Gastrocnemius medialis (tissue), 4 donors: Measurements from ENCODE around the gene LENEP. TPM values are rescaled to one million over a fixed set of nuclear protein-coding genes. Genes with fewer than 3 reads are reported as not detected.

Source experiments
- ATAC-seq, 2 donors: fragments of 150-250 bp; one replicate each; pipeline ENCODE4 v1.9.1; 2016
- DNase-seq, 2 donors: peaks; one replicate each; pipeline ENCODE4 v3.0.0-alpha.2; 2019
- H3K27ac ChIP-seq, 4 donors: fragments of 200-600 bp; sonication (generic); 1 replicate in 1 of 4; 2 replicates in 3 of 4; pipeline ENCODE4 v1.5.1; 2016 to 2018; ENCODE audit warnings: mild to moderate bottlenecking in 2 of 4, moderate library complexity in 1 of 4
- H3K27me3 ChIP-seq, 3 donors: fragments of 200-600 bp; sonication (generic) in 2 of 3; 1 replicate in 1 of 3; 2 replicates in 2 of 3; pipeline versions ENCODE4 v1.5.1 to v1.6.0; 2016 to 2019; ENCODE audit warnings: mild to moderate bottlenecking in 1 of 3, moderate library complexity in 1 of 3
- H3K36me3 ChIP-seq, 2 donors: fragments of 200-600 bp; sonication (generic) in 1 of 2; one replicate each; pipeline ENCODE4 v1.5.1; 2017 to 2018
- H3K4me1 ChIP-seq, 2 donors: fragments of 200-600 bp; sonication (generic) in 1 of 2; one replicate each; pipeline ENCODE4 v1.5.1; 2016 to 2017; ENCODE audit warnings: mild to moderate bottlenecking in 2 of 2
- H3K4me3 ChIP-seq, 4 donors: fragments of 200-600 bp; sonication (generic) in 3 of 4; 1 replicate in 1 of 4; 2 replicates in 3 of 4; pipeline ENCODE4 v1.5.1; 2016 to 2019; ENCODE audit warnings: mild to moderate bottlenecking in 2 of 4
- H3K9me3 ChIP-seq, 3 donors: fragments of 200-600 bp; sonication (generic) in 2 of 3; 1 replicate in 1 of 3; 2 replicates in 2 of 3; pipeline ENCODE4 v1.5.1; 2016 to 2019
- CTCF ChIP-seq, 5 experiments: fragments of 450-650 bp in 3 of 5; fragments of 200-600 bp in 2 of 5; sonication (generic) in 2 of 5; IDR thresholded peaks in 4 of 5; conservative IDR thresholded peaks in 1 of 5; 1 replicate in 4 of 5; 2 replicates in 1 of 5; pipeline ENCODE4 v1.5.1; 2016 to 2019; ENCODE audit warnings: antibody characterized with exemption in 5 of 5, mild to moderate bottlenecking in 3 of 5, moderate library complexity in 3 of 5
- POLR2A ChIP-seq, 2 donors: fragments of 450-650 bp; IDR thresholded peaks; one replicate each; pipeline ENCODE4 v1.6.1; 2017; ENCODE audit warnings: antibody characterized with exemption in 2 of 2, mild to moderate bottlenecking in 2 of 2, moderate library complexity in 2 of 2
- in situ Hi-C, 4 donors: fragments of 200-750 bp; cut with MboI; loops; one replicate each; pipeline versions ENCODE4 v1.15.0 to v1.8.0; 2017; ENCODE audit warnings: low sequenced_read_pairs in 4 of 4
- intact Hi-C: fragments of 100-400 bp; cut with DNase I; formaldehyde crosslinking; loops from one replicate; pipeline ENCODE4 v1.15.1; 2023; ENCODE audit warnings: low total_unique reads
- total RNA-seq, 4 donors: library from RNA; depleted of rRNA; stranded (reverse); fragments of >200 nt; gene quantifications; one replicate each; pipeline versions ENCODE4 v1.1.0 to v1.2.3, GENCODE V29; 2016

LENEP gene
- total RNA-seq, 4 donors from 2014 or later, result not detected

DNA sequence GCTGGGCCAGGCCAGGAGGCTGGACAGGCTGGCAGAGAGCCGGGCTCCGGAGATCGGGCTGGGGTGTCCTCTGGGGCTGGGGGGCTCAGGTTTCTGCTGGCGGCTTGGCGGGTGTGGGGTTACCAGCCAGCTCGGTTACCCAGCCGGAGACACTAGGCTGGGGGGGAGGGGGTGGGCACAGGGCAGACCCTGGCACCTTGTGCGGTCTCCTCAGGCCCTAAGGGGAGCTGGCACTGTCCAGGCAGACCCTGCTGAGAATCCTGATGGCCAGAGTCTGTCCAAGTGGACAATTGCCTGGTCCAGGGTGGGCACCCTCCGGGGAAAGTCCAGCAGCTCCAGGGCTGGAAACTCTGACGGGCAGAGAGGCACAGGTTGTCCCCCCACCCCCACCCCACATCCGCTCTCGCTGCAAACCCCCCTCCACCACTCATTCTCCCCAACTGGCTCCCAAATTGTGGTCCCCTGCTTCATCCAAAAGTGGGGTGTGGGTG, 15.9 kb downstream of the LENEP start:
- intact Hi-C loops, result loop anchor here (5.0 to 10.0 kb wide), 3 partner anchors 1116 to 1486 kb away; no protein-coding TSS in a partner anchor
- DNase-seq (peak in 1 of 2 donors; percentile 71), ATAC-seq (no peak)
- Histone ChIP-seq H3K36me3 (no peaks in the 10 kb centered on the region), H3K27me3 (no peaks in the 10 kb centered on the region), H3K27ac (peak overlapping the region; percentile 95 to 99 (median 98)), H3K4me1 (peaks cover 66 to 83% of the 10 kb centered on the region in 2 donors), H3K4me3 (peak overlapping the region; percentile 47 to 63 (median 52)), H3K9me3 (no peaks in the 10 kb centered on the region)
- no peak for TF ChIP-seq CTCF (IDR thresholded peaks at IDR 0.05 in 4 of 5, conservative IDR thresholded peaks at IDR 0.05 in 1 of 5)
- no peak for TF ChIP-seq POLR2A (IDR thresholded peaks at IDR 0.05)
- in situ Hi-C loops, result no loop called here

DNA sequence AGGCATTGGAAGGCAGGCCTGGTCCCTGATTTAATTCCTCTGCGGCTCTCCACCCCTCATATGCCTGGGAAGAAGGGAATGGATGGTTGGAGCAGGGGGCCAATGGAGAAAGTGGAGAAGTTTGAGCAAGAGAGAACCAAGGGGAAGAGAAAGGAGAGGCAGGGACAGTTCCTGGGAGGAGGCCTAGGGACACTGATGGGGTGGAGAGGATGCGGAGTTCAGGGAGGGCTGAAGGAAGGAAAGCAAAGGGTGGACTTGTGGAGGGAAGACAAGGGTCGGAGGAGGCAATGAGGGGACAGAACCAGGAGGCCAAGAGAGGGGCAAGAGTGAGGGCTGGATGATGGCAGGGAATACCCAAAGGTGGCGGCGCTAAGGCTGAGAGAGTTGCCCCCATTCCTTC, 16.4 kb downstream of the LENEP start:
- peak overlapping the region; percentile 95 to 99 (median 98) for H3K27ac ChIP-seq
- H3K4me3 ChIP-seq, result peak overlapping the region; percentile 47 to 63 (median 52)
- peaks cover 62 to 78% of the 10 kb centered on the region in 2 donors for H3K4me1 ChIP-seq
- H3K9me3 ChIP-seq, result no peaks in the 10 kb centered on the region
- ATAC-seq (no peak), DNase-seq (no peak)
- intact Hi-C loops (loop anchor here (5.0 to 10.0 kb wide), 3 partner anchors 1115 to 1485 kb away; no protein-coding TSS in a partner anchor), in situ Hi-C loops (loop anchor here in 2 of 4 donors (10.0 kb wide), 1 partner anchor 45 kb away; the partner anchor contains the start of gene PYGO2 (in 2 of the 2))
- no peaks in the 10 kb centered on the region for H3K27me3 ChIP-seq
- TF ChIP-seq POLR2A (IDR thresholded peaks at IDR 0.05) (no peak), CTCF (IDR thresholded peaks at IDR 0.05 in 4 of 5, conservative IDR thresholded peaks at IDR 0.05 in 1 of 5) (no peak)
- peaks cover 0 to 5% of the 10 kb centered on the region in 2 donors for H3K36me3 ChIP-seq

DNA sequence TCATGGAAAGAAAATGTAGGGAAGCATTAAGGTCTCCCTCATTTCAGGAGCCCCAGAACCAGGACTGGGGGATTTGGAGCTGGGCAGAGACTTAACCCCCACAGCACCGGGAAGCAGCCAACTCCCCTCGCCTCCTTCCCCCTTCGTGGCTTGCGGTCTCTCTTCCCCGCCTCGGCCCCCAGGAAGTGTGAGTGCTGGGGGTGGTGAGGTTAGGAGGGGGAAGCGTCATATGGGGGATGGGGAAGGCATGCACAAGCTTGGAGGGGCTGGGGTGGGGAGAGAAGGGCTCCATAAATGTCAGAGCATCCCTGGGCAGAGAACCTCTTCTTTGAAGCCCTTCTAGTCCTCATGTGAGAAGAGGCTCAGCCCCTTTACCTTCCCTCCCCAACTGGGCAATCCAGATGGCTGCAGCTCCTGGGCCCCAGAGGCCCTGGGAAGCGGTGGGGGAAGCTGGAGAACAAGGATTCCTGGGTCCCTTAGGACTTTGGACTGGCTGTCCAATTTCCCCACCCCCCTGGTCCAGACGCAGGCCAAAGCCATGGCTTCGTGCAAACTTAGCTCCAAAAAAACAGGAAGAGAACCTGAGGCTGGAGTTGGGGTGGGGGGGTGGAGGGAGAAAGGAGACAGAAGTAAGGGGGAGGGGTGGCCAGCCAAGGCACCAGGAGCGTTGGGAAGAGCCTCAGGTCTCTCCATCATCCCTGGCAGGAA, 17.0 kb downstream of the LENEP start:
- no peaks in the 10 kb centered on the region for H3K27me3 ChIP-seq
- no peak for ATAC-seq
- H3K9me3 ChIP-seq, result no peaks in the 10 kb centered on the region
- TF ChIP-seq POLR2A (IDR thresholded peaks at IDR 0.05) (no peak), CTCF (IDR thresholded peaks at IDR 0.05 in 4 of 5, conservative IDR thresholded peaks at IDR 0.05 in 1 of 5) (no peak)
- H3K4me3 ChIP-seq, result peak overlapping the region in 2 of 4 donors; percentile 51 to 63
- in situ Hi-C loops, result loop anchor here in 2 of 4 donors (10.0 kb wide), 1 partner anchor 46 kb away; the partner anchor contains the start of gene PYGO2 (in 2 of the 2)
- DNase-seq, result no peak
- peaks cover 0 to 9% of the 10 kb centered on the region in 2 donors for H3K36me3 ChIP-seq
- H3K4me1 ChIP-seq, result peaks cover 59 to 72% of the 10 kb centered on the region in 2 donors
- peak overlapping the region; percentile 95 to 99 (median 98) for H3K27ac ChIP-seq
- intact Hi-C loops, result no loop called here

GRCh38 chr1:155011004-155011416, 17.6 kb downstream of the LENEP start:
- Histone ChIP-seq H3K9me3 (no peaks in the 10 kb centered on the region), H3K4me3 (peak overlapping the region in 1 of 4 donors; percentile 63), H3K27me3 (no peaks in the 10 kb centered on the region), H3K36me3 (peaks cover 0 to 13% of the 10 kb centered on the region in 2 donors), H3K4me1 (peaks cover 54 to 65% of the 10 kb centered on the region in 2 donors), H3K27ac (peak overlapping the region; percentile 95 to 99 (median 98))
- TF ChIP-seq CTCF (IDR thresholded peaks at IDR 0.05 in 4 of 5, conservative IDR thresholded peaks at IDR 0.05 in 1 of 5) (no peak), POLR2A (IDR thresholded peaks at IDR 0.05) (no peak)
- in situ Hi-C loops (loop anchor here in 2 of 4 donors (10.0 kb wide), 1 partner anchor 46 kb away; the partner anchor contains the start of gene PYGO2 (in 2 of the 2)), intact Hi-C loops (no loop called here)
- no peak for ATAC-seq
- DNase-seq, result no peak
